ENCODE data around the gene ADGRG6. TPM values are rescaled to one million over a fixed set of nuclear protein-coding genes. Genes with fewer than 3 reads are reported as not detected.

Gene ADGRG6
- under 1 TPM; 0.26 to 0.43 TPM for total RNA-seq

GRCh38 chr6:142301651-142302391, at the start of gene ADGRG6:
ADGRG6 (plus strand) TSS chr6:142302007; CDS start chr6:142302330, 323 bp downstream.
- H3K4me1 Mint-ChIP-seq: peaks cover 8% of the 10 kb centered on the region
- no peaks in the 10 kb centered on the region for H3K9me3 Mint-ChIP-seq (ENCODE audit: low read depth)
- ChIA-PET CTCF (interaction anchor here (0.5 to 2.1 kb wide), 4 partner anchors 15 to 96 kb away, joined by 3 to 5 read pairs (median 4); no protein-coding TSS in a partner anchor), POLR2A (interaction anchor here (0.6 kb wide), 1 partner anchor 246 kb away, joined by 7 read pairs; no protein-coding TSS in a partner anchor)
- no peaks in the 10 kb centered on the region for H3K36me3 Mint-ChIP-seq (ENCODE audit: low read depth)
- peak within 1 kb of the TSS; percentile 64 for H3K27ac Mint-ChIP-seq
- peaks cover 25% of the 10 kb centered on the region for H3K27me3 Mint-ChIP-seq
- intact Hi-C loops (cut with DNase I, micrococcal nuclease): loop anchor here in 1 of 2 experiments (5.0 kb wide), 1 partner anchor 155 kb away; the partner anchor contains the start of genes NMBR and VTA1
- peak; percentile 71 for DNase-seq
- ATAC-seq: peak; percentile 89
- H3K4me3 Mint-ChIP-seq: peak within 1 kb of the TSS; percentile 75

GRCh38 chr6:142254513-142254912, 47.3 kb upstream of the ADGRG6 start:
- H3K4me3 Mint-ChIP-seq: no peak overlapping the region
- ATAC-seq (no peak), DNase-seq (no peak)
- ChIA-PET CTCF (interaction anchor here (0.6 to 1.1 kb wide), 2 partner anchors 11 to 110 kb away, joined by 3 read pairs; no protein-coding TSS in a partner anchor), POLR2A (no interaction called here)
- no peaks in the 10 kb centered on the region for H3K36me3 Mint-ChIP-seq (ENCODE audit: low read depth)
- no peaks in the 10 kb centered on the region for H3K27me3 Mint-ChIP-seq
- intact Hi-C loops (cut with DNase I, micrococcal nuclease): no loop called here
- no peak overlapping the region for H3K27ac Mint-ChIP-seq
- no peaks in the 10 kb centered on the region for H3K4me1 Mint-ChIP-seq
- no peaks in the 10 kb centered on the region for H3K9me3 Mint-ChIP-seq (ENCODE audit: low read depth)

GRCh38 chr6:142255785-142256184, 46.0 kb upstream of the ADGRG6 start:
- H3K4me3 Mint-ChIP-seq: no peak overlapping the region
- H3K36me3 Mint-ChIP-seq (ENCODE audit: low read depth): no peaks in the 10 kb centered on the region
- CTCF ChIA-PET: interaction anchor here (0.6 to 1.1 kb wide), 2 partner anchors 14 to 160 kb away, joined by 3 read pairs; no protein-coding TSS in a partner anchor
- no peaks in the 10 kb centered on the region for H3K9me3 Mint-ChIP-seq (ENCODE audit: low read depth)
- ATAC-seq (no peak), DNase-seq (no peak)
- POLR2A ChIA-PET: no interaction called here
- no peaks in the 10 kb centered on the region for H3K4me1 Mint-ChIP-seq
- intact Hi-C loops (cut with DNase I, micrococcal nuclease): no loop called here
- no peaks in the 10 kb centered on the region for H3K27me3 Mint-ChIP-seq
- H3K27ac Mint-ChIP-seq: no peak overlapping the region

GRCh38 chr6:142258305-142258704, 43.5 kb upstream of the ADGRG6 start:
- ChIA-PET CTCF (no interaction called here), POLR2A (no interaction called here)
- DNase-seq (no peak), ATAC-seq (no peak)
- no peak overlapping the region for H3K4me3 Mint-ChIP-seq
- H3K9me3 Mint-ChIP-seq (ENCODE audit: low read depth): no peaks in the 10 kb centered on the region
- H3K27ac Mint-ChIP-seq: no peak overlapping the region
- H3K36me3 Mint-ChIP-seq (ENCODE audit: low read depth): no peaks in the 10 kb centered on the region
- no peaks in the 10 kb centered on the region for H3K4me1 Mint-ChIP-seq
- H3K27me3 Mint-ChIP-seq: no peaks in the 10 kb centered on the region
- intact Hi-C loops (cut with DNase I, micrococcal nuclease): no loop called here

- ChIA-PET CTCF (no interaction called here), POLR2A (no interaction called here)
- no peak for DNase-seq
- Mint-ChIP-seq H3K4me1 (no peaks in the 10 kb centered on the region), H3K9me3 (ENCODE audit: low read depth) (no peaks in the 10 kb centered on the region), H3K27me3 (no peaks in the 10 kb centered on the region), H3K36me3 (ENCODE audit: low read depth) (no peaks in the 10 kb centered on the region), H3K27ac (no peak overlapping the region), H3K4me3 (no peak overlapping the region)
- no peak for ATAC-seq
- intact Hi-C loops (cut with DNase I, micrococcal nuclease): no loop called here
Observed at GRCh38 chr6:142258757-142259156, 43.0 kb upstream of the ADGRG6 start.

- ATAC-seq: no peak
- no peaks in the 10 kb centered on the region for H3K36me3 Mint-ChIP-seq (ENCODE audit: low read depth)
- H3K9me3 Mint-ChIP-seq (ENCODE audit: low read depth): no peaks in the 10 kb centered on the region
- no peak overlapping the region for H3K4me3 Mint-ChIP-seq
- H3K4me1 Mint-ChIP-seq: no peaks in the 10 kb centered on the region
- no peak overlapping the region for H3K27ac Mint-ChIP-seq
- no peak for DNase-seq
- ChIA-PET POLR2A (no interaction called here), CTCF (no interaction called here)
- H3K27me3 Mint-ChIP-seq: no peaks in the 10 kb centered on the region
- intact Hi-C loops (cut with DNase I, micrococcal nuclease): no loop called here
Observed at GRCh38 chr6:142260748-142261147, 41.1 kb upstream of the ADGRG6 start.

GRCh38 chr6:142262231-142262630, 39.6 kb upstream of the ADGRG6 start:
- no peak overlapping the region for H3K27ac Mint-ChIP-seq
- CTCF ChIA-PET: no interaction called here
- no peaks in the 10 kb centered on the region for H3K9me3 Mint-ChIP-seq (ENCODE audit: low read depth)

GRCh38 chr6:142265476-142265875, 36.3 kb upstream of the ADGRG6 start:
- Mint-ChIP-seq H3K9me3 (ENCODE audit: low read depth) (no peaks in the 10 kb centered on the region), H3K27me3 (no peaks in the 10 kb centered on the region), H3K4me3 (no peak overlapping the region), H3K27ac (no peak overlapping the region), H3K36me3 (ENCODE audit: low read depth) (no peaks in the 10 kb centered on the region), H3K4me1 (no peaks in the 10 kb centered on the region)
- POLR2A ChIA-PET: no interaction called here
- ATAC-seq (no peak), DNase-seq (no peak)
- intact Hi-C loops (cut with DNase I, micrococcal nuclease): no loop called here
- CTCF ChIA-PET: no interaction called here

More at GRCh38 chr6:142262231-142262630, 39.6 kb upstream of the ADGRG6 start:
- Mint-ChIP-seq H3K36me3 (ENCODE audit: low read depth) (no peaks in the 10 kb centered on the region), H3K4me1 (no peaks in the 10 kb centered on the region), H3K4me3 (no peak overlapping the region), H3K27me3 (no peaks in the 10 kb centered on the region)
- no peak for ATAC-seq
- DNase-seq: no peak
- POLR2A ChIA-PET: no interaction called here
- intact Hi-C loops (cut with DNase I, micrococcal nuclease): no loop called here

GRCh38 chr6:142266060-142266459, 35.7 kb upstream of the ADGRG6 start:
- H3K4me3 Mint-ChIP-seq: no peak overlapping the region

GRCh38 chr6:142271476-142271875, 30.3 kb upstream of the ADGRG6 start:
- H3K36me3 Mint-ChIP-seq (ENCODE audit: low read depth): no peaks in the 10 kb centered on the region
- no peak overlapping the region for H3K4me3 Mint-ChIP-seq
- ATAC-seq (no peak), DNase-seq (no peak)
- POLR2A ChIA-PET: no interaction called here
- H3K4me1 Mint-ChIP-seq: no peaks in the 10 kb centered on the region
- CTCF ChIA-PET: no interaction called here
- H3K27me3 Mint-ChIP-seq: peaks cover 2% of the 10 kb centered on the region
- H3K27ac Mint-ChIP-seq: no peak overlapping the region
- no peaks in the 10 kb centered on the region for H3K9me3 Mint-ChIP-seq (ENCODE audit: low read depth)
- intact Hi-C loops (cut with DNase I, micrococcal nuclease): no loop called here

More at GRCh38 chr6:142266060-142266459, 35.7 kb upstream of the ADGRG6 start:
- CTCF ChIA-PET: no interaction called here
- intact Hi-C loops (cut with DNase I, micrococcal nuclease): no loop called here
- Mint-ChIP-seq H3K4me1 (no peaks in the 10 kb centered on the region), H3K9me3 (ENCODE audit: low read depth) (no peaks in the 10 kb centered on the region), H3K27ac (no peak overlapping the region), H3K27me3 (no peaks in the 10 kb centered on the region), H3K36me3 (ENCODE audit: low read depth) (no peaks in the 10 kb centered on the region)
- ATAC-seq: no peak
- no peak for DNase-seq
- POLR2A ChIA-PET: no interaction called here

GRCh38 chr6:142274656-142275055, 27.2 kb upstream of the ADGRG6 start:
- Mint-ChIP-seq H3K27ac (no peak overlapping the region), H3K27me3 (peaks cover 4% of the 10 kb centered on the region), H3K4me1 (no peaks in the 10 kb centered on the region), H3K9me3 (ENCODE audit: low read depth) (no peaks in the 10 kb centered on the region), H3K4me3 (no peak overlapping the region), H3K36me3 (ENCODE audit: low read depth) (no peaks in the 10 kb centered on the region)
- no peak for ATAC-seq
- DNase-seq: no peak
- ChIA-PET POLR2A (no interaction called here), CTCF (no interaction called here)
- intact Hi-C loops (cut with DNase I, micrococcal nuclease): no loop called here

- Mint-ChIP-seq H3K4me3 (no peak overlapping the region), H3K9me3 (ENCODE audit: low read depth) (no peaks in the 10 kb centered on the region), H3K4me1 (no peaks in the 10 kb centered on the region), H3K36me3 (ENCODE audit: low read depth) (no peaks in the 10 kb centered on the region), H3K27me3 (peaks cover 4% of the 10 kb centered on the region), H3K27ac (no peak overlapping the region)
- ChIA-PET POLR2A (no interaction called here), CTCF (interaction anchor here (1.2 kb wide), 1 partner anchor 68 kb away, joined by 3 read pairs; no protein-coding TSS in a partner anchor)
- ATAC-seq (no peak), DNase-seq (no peak)
- intact Hi-C loops (cut with DNase I, micrococcal nuclease): no loop called here
Observed at GRCh38 chr6:142275236-142276006, 26.4 kb upstream of the ADGRG6 start.
